CD4-positive, alpha-beta memory T cell (primary cell): ENCODE results near the gene SRP14. TPM values are rescaled to one million over a fixed set of nuclear protein-coding genes. Genes with fewer than 3 reads are reported as not detected.
A peak's percentile ranks its signal among the peaks of the same experiment; 100 is the strongest.
"Not testable (repeated sequence)": the region's sequence is repeated elsewhere in the genome, so short reads cannot be mapped to it uniquely, and the experiment has no call there.

Experiments
- CTCF ChIA-PET: fragments of 350-600 bp; sonication (Branson Sonifier 250); formaldehyde crosslinking; loops from one replicate; lab custom pipeline; 2021; ENCODE audit warnings: inconsistent platforms; ENCODE audit not compliant: partially characterized antibody; lab: Charles Lee
- POLR2A ChIA-PET: fragments of 350-600 bp; sonication (Branson Sonifier 250); formaldehyde crosslinking; loops from one replicate; lab custom pipeline; 2021; ENCODE audit not compliant: partially characterized antibody; lab: Charles Lee
- DNase-seq, 5 donors: peaks; one replicate each; pipeline versions ENCODE4 v3.0.0 to v3.0.0-alpha.2; 2020 to 2022; ENCODE audit warnings: mixed read lengths in 1 of 5
- H3K27ac ChIP-seq: one replicate; pipeline ENCODE4 v1.7.0; 2013; ENCODE audit warnings: low read depth, low read length
- H3K27me3 ChIP-seq: 2 replicates; pipeline ENCODE4 v1.7.0; 2013; ENCODE audit warnings: mild to moderate bottlenecking, low read length, moderate library complexity; ENCODE audit not compliant: insufficient read depth
- H3K36me3 ChIP-seq: 2 replicates; pipeline ENCODE4 v1.7.0; 2013; ENCODE audit warnings: mild to moderate bottlenecking, low read length, moderate library complexity; ENCODE audit not compliant: insufficient read depth
- H3K4me1 ChIP-seq: 2 replicates; pipeline ENCODE4 v1.7.0; 2013; ENCODE audit warnings: mild to moderate bottlenecking, low read length, moderate library complexity; ENCODE audit not compliant: insufficient read depth
- H3K4me3 ChIP-seq, 2 donors: one replicate each; pipeline ENCODE4 v1.7.0; 2013; ENCODE audit warnings: low read length in 2 of 2, mild to moderate bottlenecking in 1 of 2
- H3K9me3 ChIP-seq, 2 donors: one replicate each; pipeline ENCODE4 v1.7.0; 2013; ENCODE audit warnings: low read length in 2 of 2, control low read depth in 1 of 2; ENCODE audit not compliant: control insufficient read depth in 1 of 2
- H3K27ac Mint-ChIP-seq, 7 donors: one replicate each; pipeline ENCODE4 v1.8.0; 2020 to 2021; ENCODE audit warnings: mixed read lengths in 7 of 7, mild to moderate bottlenecking in 6 of 7, inconsistent platforms in 3 of 7, moderate library complexity in 3 of 7
- H3K27me3 Mint-ChIP-seq, 2 donors: one replicate each; pipeline ENCODE4 v1.8.0; 2020 to 2021; ENCODE audit warnings: mixed read lengths in 2 of 2
- H3K36me3 Mint-ChIP-seq, 2 donors: one replicate each; pipeline ENCODE4 v1.8.0; 2020 to 2021; ENCODE audit warnings: mixed read lengths in 2 of 2, inconsistent platforms in 1 of 2, mild to moderate bottlenecking in 1 of 2
- H3K4me1 Mint-ChIP-seq, 4 donors: one replicate each; pipeline ENCODE4 v1.8.0; 2020 to 2021; ENCODE audit warnings: mixed read lengths in 4 of 4, mild to moderate bottlenecking in 1 of 4
- H3K4me3 Mint-ChIP-seq, 8 donors: one replicate each; pipeline ENCODE4 v1.8.0; 2020 to 2021; ENCODE audit warnings: mixed read lengths in 8 of 8, mild to moderate bottlenecking in 7 of 8, moderate library complexity in 6 of 8, inconsistent platforms in 3 of 8
- H3K9me3 Mint-ChIP-seq, 8 donors: one replicate each; pipeline ENCODE4 v1.8.0; 2020 to 2021; ENCODE audit warnings: mixed read lengths in 8 of 8, mild to moderate bottlenecking in 5 of 8, inconsistent platforms in 3 of 8, moderate library complexity in 1 of 8
- intact Hi-C: fragments of 100-400 bp; cut with micrococcal nuclease; formaldehyde crosslinking; loops from one replicate; pipeline ENCODE4 v1.15.1; 2023
- polyA plus RNA-seq, 2 donors: library from polyadenylated mRNA; unstranded; fragments of 300-500 nt; fragmentation: Illumina TruSeq; gene quantifications; one replicate each; pipeline ENCODE4 v1.2.3, GENCODE V29; 2021
- total RNA-seq, 2 experiments: library from RNA; stranded (reverse); gene quantifications; one replicate each; pipeline ENCODE4 v1.2.3, GENCODE V29; 2021

Gene SRP14
- total and polyA plus RNA-seq, 4 experiments from 2014 or later, result 118 to 1,035 (median 447) TPM

GRCh38 chr15:40073716-40074490 is 34.9 kb upstream of the SRP14 start:
- intact Hi-C loops, H3K27me3 ChIP-seq, H3K27me3 Mint-ChIP-seq, H3K4me3 ChIP-seq, DNase-seq, H3K4me1 ChIP-seq, H3K36me3 Mint-ChIP-seq, H3K9me3 Mint-ChIP-seq, H3K9me3 ChIP-seq, H3K27ac ChIP-seq, POLR2A ChIA-PET, H3K4me1 Mint-ChIP-seq, H3K36me3 ChIP-seq: not testable (repeated sequence)
- CTCF ChIA-PET, result interaction anchor here (1.1 to 1.2 kb wide), 3 partner anchors 23 to 200 kb away, joined by 3 to 5 read pairs (median 4); no protein-coding TSS in a partner anchor
- Mint-ChIP-seq H3K27ac (peak overlapping the region in 3 of 7 donors; percentile 2 to 55 (median 15)), H3K4me3 (peak overlapping the region; percentile 26 to 88 (median 76))

- no peaks in the 10 kb centered on the region for H3K9me3 ChIP-seq
- H3K27ac Mint-ChIP-seq, result no peak overlapping the region
- ChIA-PET POLR2A (no interaction called here), CTCF (interaction anchor here (1.1 to 1.3 kb wide), 2 partner anchors 32 to 202 kb away, joined by 3 to 6 read pairs; no protein-coding TSS in a partner anchor)
- no peak overlapping the region for H3K4me3 Mint-ChIP-seq
- no peak for DNase-seq
- H3K4me1 Mint-ChIP-seq, result peaks cover 2 to 8% (median 5%) of the 10 kb centered on the region in 4 donors
- intact Hi-C loops, result no loop called here
- no peak overlapping the region for H3K27ac ChIP-seq
- no peak overlapping the region for H3K4me3 ChIP-seq
- H3K36me3 Mint-ChIP-seq, result no peaks in the 10 kb centered on the region
- H3K36me3 ChIP-seq, result no peaks in the 10 kb centered on the region
- no peaks in the 10 kb centered on the region for H3K27me3 ChIP-seq
- no peaks in the 10 kb centered on the region for H3K9me3 Mint-ChIP-seq
- H3K4me1 ChIP-seq, result no peaks in the 10 kb centered on the region
- peaks cover 0 to 3% of the 10 kb centered on the region in 2 donors for H3K27me3 Mint-ChIP-seq
These were observed 33.4 kb upstream of the SRP14 start for GRCh38 chr15:40072216-40072990.

- Histone ChIP-seq H3K4me3 (no peak overlapping the region), H3K27ac (no peak overlapping the region), H3K36me3 (no peaks in the 10 kb centered on the region), H3K4me1 (no peaks in the 10 kb centered on the region), H3K9me3 (no peaks in the 10 kb centered on the region), H3K27me3 (no peaks in the 10 kb centered on the region)
- H3K4me1 Mint-ChIP-seq, result peaks cover 2 to 8% (median 5%) of the 10 kb centered on the region in 4 donors
- no peak overlapping the region for H3K4me3 Mint-ChIP-seq
- intact Hi-C loops, result no loop called here
- no peak for DNase-seq
- POLR2A ChIA-PET, result interaction anchor here (0.6 kb wide), 1 partner anchor 51 kb away, joined by 3 read pairs; no protein-coding TSS in a partner anchor
- H3K36me3 Mint-ChIP-seq, result no peaks in the 10 kb centered on the region
- CTCF ChIA-PET, result interaction anchor here (1.4 kb wide), 1 partner anchor 34 kb away, joined by 6 read pairs; no protein-coding TSS in a partner anchor
- no peaks in the 10 kb centered on the region for H3K9me3 Mint-ChIP-seq
- peaks cover 0 to 3% of the 10 kb centered on the region in 2 donors for H3K27me3 Mint-ChIP-seq
- no peak overlapping the region for H3K27ac Mint-ChIP-seq
These were observed 31.7 kb upstream of the SRP14 start for GRCh38 chr15:40070608-40071218.

GRCh38 chr15:40070166-40070557 is 31.2 kb upstream of the SRP14 start:
- H3K36me3 Mint-ChIP-seq, result no peaks in the 10 kb centered on the region
- DNase-seq, result no peak
- Histone ChIP-seq H3K4me1 (no peaks in the 10 kb centered on the region), H3K27me3 (no peaks in the 10 kb centered on the region), H3K27ac (no peak overlapping the region), H3K9me3 (no peaks in the 10 kb centered on the region), H3K4me3 (no peak overlapping the region), H3K36me3 (no peaks in the 10 kb centered on the region)
- H3K4me3 Mint-ChIP-seq, result no peak overlapping the region
- intact Hi-C loops, result no loop called here
- ChIA-PET POLR2A (interaction anchor here (0.6 kb wide), 1 partner anchor 51 kb away, joined by 3 read pairs; no protein-coding TSS in a partner anchor), CTCF (interaction anchor here (1.4 kb wide), 1 partner anchor 35 kb away, joined by 6 read pairs; no protein-coding TSS in a partner anchor)
- H3K4me1 Mint-ChIP-seq, result peaks cover 2 to 8% (median 5%) of the 10 kb centered on the region in 4 donors
- H3K27ac Mint-ChIP-seq, result no peak overlapping the region
- peaks cover 0 to 3% of the 10 kb centered on the region in 2 donors for H3K27me3 Mint-ChIP-seq
- H3K9me3 Mint-ChIP-seq, result no peaks in the 10 kb centered on the region

GRCh38 chr15:40069178-40070165 is 30.5 kb upstream of the SRP14 start:
- Histone ChIP-seq H3K9me3 (no peaks in the 10 kb centered on the region), H3K27me3 (no peaks in the 10 kb centered on the region), H3K4me3 (no peak overlapping the region), H3K36me3 (no peaks in the 10 kb centered on the region), H3K4me1 (no peaks in the 10 kb centered on the region), H3K27ac (no peak overlapping the region)
- Mint-ChIP-seq H3K27ac (no peak overlapping the region), H3K4me1 (peaks cover 2 to 8% (median 5%) of the 10 kb centered on the region in 4 donors), H3K36me3 (no peaks in the 10 kb centered on the region), H3K4me3 (no peak overlapping the region), H3K27me3 (peaks cover 0 to 3% of the 10 kb centered on the region in 2 donors), H3K9me3 (no peaks in the 10 kb centered on the region)
- DNase-seq, result no peak
- ChIA-PET POLR2A (no interaction called here), CTCF (interaction anchor here (1.4 kb wide), 1 partner anchor 36 kb away, joined by 6 read pairs; no protein-coding TSS in a partner anchor)
- intact Hi-C loops, result no loop called here

GRCh38 chr15:40067921-40068624 is 29.1 kb upstream of the SRP14 start:
- ChIA-PET CTCF (no interaction called here), POLR2A (no interaction called here)
- no peaks in the 10 kb centered on the region for H3K4me1 ChIP-seq
- no peaks in the 10 kb centered on the region for H3K36me3 Mint-ChIP-seq
- no peak overlapping the region for H3K27ac ChIP-seq
- intact Hi-C loops, result no loop called here
- H3K4me1 Mint-ChIP-seq, result peaks cover 0 to 2% (median 0%) of the 10 kb centered on the region in 4 donors
- no peak for DNase-seq
- H3K36me3 ChIP-seq, result no peaks in the 10 kb centered on the region
- no peaks in the 10 kb centered on the region for H3K27me3 Mint-ChIP-seq
- no peaks in the 10 kb centered on the region for H3K9me3 Mint-ChIP-seq
- H3K9me3 ChIP-seq, result no peaks in the 10 kb centered on the region
- H3K27me3 ChIP-seq, result no peaks in the 10 kb centered on the region
- H3K27ac Mint-ChIP-seq, result no peak overlapping the region
- no peak overlapping the region for H3K4me3 Mint-ChIP-seq
- H3K4me3 ChIP-seq, result no peak overlapping the region
